HepG2 (cell line): ENCODE results near the gene CENPL. TPM values are rescaled to one million over a fixed set of nuclear protein-coding genes. Genes with fewer than 3 reads are reported as not detected.

ENCODE experiments used
- ATAC-seq: fragments of 200-7000 bp; cut with Tn5 transposase; 3 replicates; pipeline ENCODE4 v1.9.1; 2020; ENCODE audit warnings: mild to moderate bottlenecking, moderate library complexity
- BruUV-seq: library from RNA; stranded (reverse); fragments of 400-500 nt; replicated peaks from 2 replicates; lab custom pipeline; 2021; lab: Mats Ljungman, UMichigan
- CTCF ChIA-PET: fragments of 300-600 bp; formaldehyde crosslinking; extraction: SDS; loops from one replicate; lab custom pipeline; 2021; ENCODE audit warnings: low total read pairs, inconsistent platforms, low intra/inter-chr PET ratio; lab: Yijun Ruan, JAX
- POLR2A ChIA-PET: fragments of 350-600 bp; sonication (Branson Sonifier 250); formaldehyde crosslinking; loops from one replicate; lab custom pipeline; 2020; ENCODE audit warnings: antibody characterized with exemption, inconsistent platforms; lab: Yijun Ruan, JAX
- DNase-seq: peaks from one replicate; pipeline ENCODE4 v3.0.0-alpha.2; 2015; ENCODE audit warnings: low spot score
- FAIRE-seq: peaks from 3 replicates; lab custom pipeline; 2011; peaks lifted over from hg19 to GRCh38; lab: Jason Lieb, UNC
- H2AFZ ChIP-seq: one replicate; pipeline ENCODE4 v1.6.1; 2011; ENCODE audit warnings: low read length, inconsistent platforms
- H3K27ac ChIP-seq: fragments of 300-600 bp; 3 replicates; pipeline ENCODE4 v1.8.0; 2011; ENCODE audit warnings: mixed run types, mild to moderate bottlenecking, mixed read lengths, low read length, inconsistent platforms; ENCODE audit not compliant: insufficient read depth; ENCODE audit errors: extremely low read length
- H3K27me3 ChIP-seq, 2 experiments: fragments of 200-600 bp in 1 of 2; 2 replicates in 1 of 2; 3 replicates in 1 of 2; pipeline versions ENCODE4 v1.6.0 to v1.8.0; 2011; ENCODE audit warnings: low read length in 2 of 2, mild to moderate bottlenecking in 2 of 2, moderate library complexity in 2 of 2, inconsistent platforms in 1 of 2; ENCODE audit not compliant: insufficient read depth in 2 of 2, control insufficient read depth in 1 of 2
- H3K36me3 ChIP-seq, 2 experiments: fragments of 200-600 bp in 1 of 2; replicated peaks in 1 of 2; 2 replicates in 1 of 2; 3 replicates in 1 of 2; pipeline versions ENCODE4 v1.5.1 to v1.8.0; 2011; ENCODE audit warnings: low read length in 2 of 2, inconsistent platforms in 1 of 2; ENCODE audit not compliant: insufficient read depth in 2 of 2, control insufficient read depth in 1 of 2
- H3K4me1 ChIP-seq: 2 replicates; pipeline ENCODE4 v1.5.1; 2012; ENCODE audit warnings: low read length, inconsistent platforms; ENCODE audit not compliant: insufficient read depth
- H3K4me2 ChIP-seq: 2 replicates; pipeline ENCODE4 v1.6.0; 2011; ENCODE audit warnings: low read depth, low read length, inconsistent platforms
- H3K4me3 ChIP-seq, 3 experiments: fragments of 200-600 bp in 1 of 3; sonication (generic), shearing (Covaris generic) in 1 of 3; replicated peaks in 1 of 3; 2 replicates each; pipeline ENCODE4 v1.5.1; 2011 to 2016; ENCODE audit warnings: low read length in 3 of 3, inconsistent platforms in 2 of 3, low read depth in 2 of 3, mild to moderate bottlenecking in 2 of 3, control low read depth in 1 of 3, mixed read lengths in 1 of 3; ENCODE audit not compliant: insufficient read depth in 1 of 3
- H3K79me2 ChIP-seq: one replicate; pipeline ENCODE4 v1.6.1; 2011; ENCODE audit warnings: low read length, inconsistent platforms; ENCODE audit not compliant: insufficient read depth
- H3K9ac ChIP-seq: 2 replicates; pipeline ENCODE4 v1.6.0; 2011; ENCODE audit warnings: mild to moderate bottlenecking, low read depth, low read length, inconsistent platforms; ENCODE audit not compliant: insufficient read depth
- H3K9me3 ChIP-seq: 2 replicates; pipeline ENCODE4 v1.5.1; 2012; ENCODE audit warnings: mild to moderate bottlenecking, low read length
- H4K20me1 ChIP-seq: 2 replicates; pipeline ENCODE4 v1.6.0; 2011; ENCODE audit warnings: inconsistent platforms, mild to moderate bottlenecking, low read length, moderate library complexity; ENCODE audit not compliant: insufficient read depth
- ATF7 ChIP-seq, 2 experiments: fragments of 450-650 bp in 1 of 2; sonication (generic) in 1 of 2; formaldehyde crosslinking in 1 of 2; IDR thresholded peaks; 2 replicates each; pipeline versions ENCODE4 v1.4.0 to v1.6.1; 2016 to 2020; ENCODE audit warnings: antibody characterized with exemption in 1 of 2, mild to moderate bottlenecking in 1 of 2, missing genetic modification reagents in 1 of 2
- KDM5B ChIP-seq: sonication (generic); formaldehyde crosslinking; IDR thresholded peaks from 2 replicates; pipeline ENCODE4 v1.4.0; 2020; ENCODE audit warnings: missing genetic modification reagents, mild to moderate bottlenecking, borderline replicate concordance
- PAF1 ChIP-seq: IDR thresholded peaks from 2 replicates; pipeline ENCODE4 v1.6.1; 2016; ENCODE audit warnings: missing genetic modification reagents, missing compliant biosample characterization
- POLR2A ChIP-seq, 2 experiments: IDR thresholded peaks; 2 replicates each; pipeline ENCODE4 v1.6.1; 2011; ENCODE audit warnings: low read depth in 2 of 2, low read length in 2 of 2, mild to moderate bottlenecking in 1 of 2, moderate library complexity in 1 of 2; ENCODE audit not compliant: insufficient read depth in 1 of 2
- POLR2AphosphoS5 ChIP-seq: IDR thresholded peaks from 2 replicates; pipeline ENCODE4 v1.6.1; 2012; ENCODE audit warnings: low read depth, low read length
- RBFOX2 ChIP-seq: fragments of 200-400 bp; formaldehyde crosslinking; IDR thresholded peaks from 2 replicates; pipeline ENCODE4 v1.6.1; 2017; ENCODE audit warnings: low read depth, mild to moderate bottlenecking, low read length
- RBM22 ChIP-seq: fragments of 200-400 bp; formaldehyde crosslinking; optimal IDR thresholded peaks from 2 replicates; pipeline ENCODE3; 2017; ENCODE audit warnings: mild to moderate bottlenecking, low read length, moderate library complexity
- SMAD1 ChIP-seq: sonication (generic); formaldehyde crosslinking; IDR thresholded peaks from 2 replicates; pipeline ENCODE4 v1.4.0; 2020; ENCODE audit warnings: missing genetic modification reagents, low read depth, mild to moderate bottlenecking, borderline replicate concordance
- WGBS: methylation state at CpG from one replicate; pipeline ENCODE4 v1.1.6; 2017; ENCODE audit warnings: low lambda C conversion rate; 5-methylcytosine and 5-hydroxymethylcytosine counted together
- in situ Hi-C: cut with HindIII; loops from 2 replicates; pipeline ENCODE4 v1.10.0; 2017; ENCODE audit warnings: low pct_unique_long_range_greater_than_20kb; ENCODE audit not compliant: extremely low pct_ligation_motif_present
- intact Hi-C: fragments of 100-400 bp; cut with micrococcal nuclease; formaldehyde crosslinking; loops from one replicate; pipeline ENCODE4 v1.10.0; 2022; ENCODE audit not compliant: unreplicated experiment
- polyA plus RNA-seq, 8 experiments: library from polyadenylated mRNA; depleted of rRNA in 3 of 8; stranded (reverse) in 7 of 8; unstranded in 1 of 8; fragments of >200 nt; fragmentation: Illumina TruSeq in 4 of 8; extraction: Trizol in 4 of 8; gene quantifications; 2 replicates each; pipeline versions ENCODE4 v1.2.1 to v1.2.3, GENCODE V29; 2011 to 2016; ENCODE audit warnings: low read depth in 4 of 8, missing spikeins in 1 of 8, mixed read lengths in 1 of 8; ENCODE audit not compliant: insufficient read depth in 1 of 8
- total RNA-seq, 5 experiments: library from RNA; depleted of rRNA; stranded (reverse); fragments of >200 nt; fragmentation: Illumina TruSeq; extraction: Trizol; gene quantifications; 2 replicates each; pipeline ENCODE4 v1.2.3, GENCODE V29; 2016; ENCODE audit warnings: low read depth in 1 of 5

CENPL gene
- total and polyA plus RNA-seq, 2 of the 13 experiments (the other 11 are each of a cell fraction or from before 2014, with no cell fraction given), result 4.4 to 14.2 TPM

DNA sequence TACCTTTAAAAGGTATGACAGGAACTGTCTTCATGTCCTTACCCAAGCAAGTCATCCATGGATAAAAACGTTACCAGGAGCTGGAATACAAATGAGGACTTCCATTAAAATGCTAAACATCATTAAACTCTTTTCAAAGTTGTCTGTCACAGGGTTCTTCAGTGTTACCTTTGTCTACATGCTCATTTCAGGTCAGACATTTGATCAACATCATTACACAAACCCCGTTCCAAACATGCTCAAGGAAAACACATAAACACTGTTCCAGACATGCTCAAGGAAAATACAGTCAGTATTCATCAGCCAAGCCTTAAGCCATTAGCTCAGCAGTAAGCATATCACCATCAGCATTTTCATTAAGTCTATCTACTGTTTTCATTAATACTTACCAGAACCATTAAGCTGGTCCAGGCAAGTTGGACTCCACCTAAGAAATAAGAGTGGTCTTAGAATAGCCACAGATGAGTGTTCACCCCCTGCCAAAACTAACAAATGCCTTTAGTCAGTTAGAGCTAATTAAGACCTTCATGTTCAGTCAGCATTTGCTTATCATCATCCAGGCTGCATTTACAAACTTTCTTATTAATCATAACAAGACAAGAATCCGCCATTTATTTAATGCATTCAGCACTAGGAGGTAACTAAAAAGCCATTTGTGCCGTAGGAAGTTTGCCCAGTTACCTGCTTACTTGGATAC is 40.9 kb upstream of the CENPL start:
- intact Hi-C loops (loop anchor here (5.0 kb wide), 1 partner anchor 62 kb away; no protein-coding TSS in a partner anchor), in situ Hi-C loops (loop anchor here (10.0 kb wide), 1 partner anchor 209 kb away; no protein-coding TSS in a partner anchor)
- Histone ChIP-seq H3K9me3 (no peaks in the 10 kb centered on the region), H3K4me3 (peak overlapping the region; percentile 58 to 98 (median 85); a peak in 5 of 6 replicates), H3K27me3 (no peaks in the 10 kb centered on the region; a peak in 1 of 5 replicates), H3K4me1 (peaks cover 39% of the 10 kb centered on the region), H3K36me3 (peaks cover 4 to 41% of the 10 kb centered on the region in 2 experiments), H3K9ac (peak overlapping the region; percentile 95), H4K20me1 (peaks cover 38% of the 10 kb centered on the region), H3K4me2 (peak overlapping the region; percentile 87), H3K79me2 (peaks cover 28% of the 10 kb centered on the region), H3K27ac (peak overlapping the region; percentile 91), H2AFZ (no peak overlapping the region)
- no peak for FAIRE-seq
- peak; percentile 23 for TF ChIP-seq RBFOX2
- peak; percentile 86 for TF ChIP-seq RBM22
- peak; percentile 24; the same call in 1 of the 2 replicates for TF ChIP-seq POLR2AphosphoS5
- TF ChIP-seq KDM5B (CRISPR knock-in tag), result no peak
- peak; percentile 49; the same call in 1 of the 2 replicates for TF ChIP-seq PAF1 (CRISPR knock-in tag)
- TF ChIP-seq POLR2A (IDR thresholded peaks at IDR 0.05; ENCODE audit: insufficient read depth in 1 of 2, low read depth in 2 of 2, low read length in 2 of 2), result peak; percentile 14 to 33; a peak in 2 of 4 replicates
- BruUV-seq, result no TSS peak
- CTCF ChIA-PET, result no interaction called here
- 43% methylated on average over 4 of the region's 4 CpGs for WGBS
- POLR2A ChIA-PET, result interaction anchor here (0.7 to 1.6 kb wide), 3 partner anchors 9 to 389 kb away, joined by 3 to 5 read pairs (median 3); partner anchors contain the start of genes PRDX6 and SERPINC1
- no peak for DNase-seq
- ATAC-seq, result no peak

DNA sequence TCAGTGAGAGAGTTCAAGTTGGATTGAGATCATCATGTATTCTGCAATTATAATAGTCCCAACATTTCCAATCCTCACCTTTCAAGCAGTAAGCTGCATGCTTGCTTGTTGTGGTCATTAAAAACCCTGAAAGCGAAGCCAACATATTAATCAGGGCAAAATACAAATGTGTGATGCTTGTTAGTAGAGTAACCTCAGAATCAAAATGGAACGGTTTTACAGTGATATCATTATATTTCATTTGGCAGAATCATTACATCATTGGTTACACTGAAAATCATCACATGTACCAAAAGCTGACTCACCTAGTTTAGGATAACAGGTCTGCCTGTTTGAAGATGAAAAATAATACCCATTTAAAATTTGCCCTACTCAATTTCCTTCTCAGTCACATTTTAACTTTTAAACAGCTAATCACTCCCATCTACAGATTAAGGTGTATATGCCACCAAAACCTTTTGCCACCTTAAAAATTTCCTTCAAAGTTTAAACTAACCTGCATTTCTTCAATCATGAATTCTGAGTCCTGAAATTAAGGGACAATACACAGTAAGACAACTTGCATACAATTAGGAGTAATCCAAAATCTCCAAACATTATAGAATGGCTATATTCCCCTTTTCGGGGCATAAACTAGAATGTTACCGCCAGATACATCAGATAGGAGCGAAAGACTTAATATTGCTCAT is 39.6 kb upstream of the CENPL start:
- POLR2A ChIA-PET, result no interaction called here
- no peak for TF ChIP-seq SMAD1 (CRISPR knock-in tag)
- TF ChIP-seq ATF7 (IDR thresholded peaks at IDR 0.05), result peak; percentile 63
- no peak for TF ChIP-seq ATF7 (CRISPR knock-in tag; IDR thresholded peaks at IDR 0.05)
- TF ChIP-seq RBFOX2, result peak; percentile 65; the same call in 1 of the 2 replicates
- DNase-seq, result no peak
- no peak overlapping the region for H2AFZ ChIP-seq
- H3K4me3 ChIP-seq, result no peak overlapping the region
- no peak overlapping the region for H3K27ac ChIP-seq
- in situ Hi-C loops, result loop anchor here (10.0 kb wide), 1 partner anchor 210 kb away; no protein-coding TSS in a partner anchor
- CTCF ChIA-PET, result no interaction called here
- no peak overlapping the region for H3K9ac ChIP-seq
- no peaks in the 10 kb centered on the region for H3K9me3 ChIP-seq
- BruUV-seq, result no TSS peak
- H3K4me1 ChIP-seq, result peaks cover 32% of the 10 kb centered on the region
- H3K36me3 ChIP-seq, result peaks cover 4 to 37% of the 10 kb centered on the region in 2 experiments
- FAIRE-seq, result no peak
- no peak for ATAC-seq
- peaks cover 38% of the 10 kb centered on the region for H4K20me1 ChIP-seq
- H3K4me2 ChIP-seq, result peak overlapping the region; percentile 87
- no peaks in the 10 kb centered on the region; a peak in 1 of 5 replicates for H3K27me3 ChIP-seq
- intact Hi-C loops, result no loop called here
- WGBS, result 92% methylated on average over 5 of the region's 5 CpGs
- H3K79me2 ChIP-seq, result peaks cover 28% of the 10 kb centered on the region
